ENCODE results near the gene EFNA5. TPM values are rescaled to one million over a fixed set of nuclear protein-coding genes. Genes with fewer than 3 reads are reported as not detected.

Gene EFNA5
- total and polyA plus RNA-seq, 10 of the 15 experiments (the other 5 are each of a cell fraction or from before 2014, with no cell fraction given): 0.19 to 12.6 (median 3.9) TPM

DNA sequence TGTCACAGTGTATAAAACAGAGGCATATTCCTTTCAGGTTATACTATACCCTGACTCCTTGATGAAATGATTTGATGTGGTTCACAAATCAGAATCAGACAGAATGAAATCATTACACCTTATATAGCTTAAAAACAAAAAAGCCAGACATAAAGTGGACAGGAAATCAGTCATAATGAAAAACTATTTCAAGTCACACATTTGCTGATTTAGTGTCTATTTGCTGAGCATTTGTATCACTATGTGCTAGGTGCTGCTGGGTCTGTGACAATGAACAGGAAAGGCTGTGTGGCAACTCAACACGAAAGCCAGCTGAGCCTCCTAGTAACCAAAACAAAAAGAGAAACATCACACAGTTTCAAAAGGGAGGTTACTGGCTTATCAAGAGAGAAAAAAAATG lies 194.0 kb downstream of the EFNA5 start (continued):
- TF ChIP-seq, protein P1, sequence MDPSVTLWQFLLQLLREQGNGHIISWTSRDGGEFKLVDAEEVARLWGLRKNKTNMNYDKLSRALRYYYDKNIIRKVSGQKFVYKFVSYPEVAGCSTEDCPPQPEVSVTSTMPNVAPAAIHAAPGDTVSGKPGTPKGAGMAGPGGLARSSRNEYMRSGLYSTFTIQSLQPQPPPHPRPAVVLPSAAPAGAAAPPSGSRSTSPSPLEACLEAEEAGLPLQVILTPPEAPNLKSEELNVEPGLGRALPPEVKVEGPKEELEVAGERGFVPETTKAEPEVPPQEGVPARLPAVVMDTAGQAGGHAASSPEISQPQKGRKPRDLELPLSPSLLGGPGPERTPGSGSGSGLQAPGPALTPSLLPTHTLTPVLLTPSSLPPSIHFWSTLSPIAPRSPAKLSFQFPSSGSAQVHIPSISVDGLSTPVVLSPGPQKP (IDR thresholded peaks at IDR 0.05; ENCODE audit: low read depth, low read length): 0 out of 2 replicates have a peak, but pooled peaks have one; percentile 31
- TF ChIP-seq USF1 (IDR thresholded peaks at IDR 0.05; ENCODE audit: borderline replicate concordance, extremely low read length, insufficient read depth, low read depth, low read length) (no peak), SRF (IDR thresholded peaks at IDR 0.05; ENCODE audit: low read depth in 2 of 2, low read length in 2 of 2) (peak in 1 of 2 experiments; percentile 39; a peak in 1 of 4 replicates), TCF3 (IDR thresholded peaks at IDR 0.05; ENCODE audit: borderline replicate concordance, insufficient read depth, low read depth, low read length) (peak; percentile 78; the same call in 1 of the 2 replicates), ZNF24 (IDR thresholded peaks at IDR 0.05) (peak; percentile 91), MYC (IDR thresholded peaks at IDR 0.05; ENCODE audit: insufficient read depth, insufficient read length, insufficient replicate concordance, low read length, severe bottlenecking) (no peak), RAD21 (IDR thresholded peaks at IDR 0.05; ENCODE audit: insufficient read depth, low read depth, low read length) (0 out of 2 replicates have a peak, but pooled peaks have one; percentile 4), RFX5 (IDR thresholded peaks at IDR 0.05; ENCODE audit: low read depth, low read length) (peak; percentile 68), TAF1 (IDR thresholded peaks at IDR 0.05; ENCODE audit: borderline replicate concordance, low read depth, low read length) (no peak), RUNX3 (IDR thresholded peaks at IDR 0.05; ENCODE audit: low read length) (peak; percentile 84), SKIL (IDR thresholded peaks at IDR 0.05; ENCODE audit: low read depth, poor library complexity, severe bottlenecking) (peak; percentile 97), RELB (IDR thresholded peaks at IDR 0.05; ENCODE audit: low read depth) (peak; percentile 63; the same call in 1 of the 2 replicates), BMI1 (IDR thresholded peaks at IDR 0.05; ENCODE audit: borderline replicate concordance) (peak; percentile 77)
